Erythroblast (primary cell): ENCODE measurements around the gene PLSCR2.

Source experiments
- GATA1 ChIP-seq: IDR thresholded peaks from 2 replicates; pipeline ENCODE4 v1.6.1; 2011; ENCODE audit warnings: low read depth, mild to moderate bottlenecking, control low read depth, low read length, moderate library complexity
- POLR2A ChIP-seq: IDR thresholded peaks from 2 replicates; pipeline ENCODE4 v1.6.1; 2011; ENCODE audit warnings: mild to moderate bottlenecking, low read length

DNA sequence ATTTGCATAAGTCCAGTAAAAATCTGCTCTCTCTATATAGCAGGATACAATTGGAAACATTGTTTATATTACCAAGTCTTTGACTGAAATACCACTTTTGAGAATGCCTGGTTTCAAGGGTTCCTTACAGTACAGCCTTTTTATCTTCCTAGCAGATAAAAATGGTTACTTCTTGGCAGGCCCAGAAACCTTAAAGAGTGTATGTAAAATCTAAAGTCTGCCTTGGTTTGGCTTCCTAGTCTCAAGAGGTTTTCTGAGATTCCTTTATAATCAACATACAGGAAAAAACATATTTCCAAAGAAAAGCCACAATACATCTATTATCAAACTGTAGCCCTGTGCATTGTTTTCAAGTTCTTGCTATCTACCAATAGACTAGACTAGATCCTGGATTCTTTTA is 84.6 kb downstream of the PLSCR2 start:
- TF ChIP-seq POLR2A (no peak), GATA1 (no peak)
